GM12891 (cell line): Measurements from ENCODE around the gene COMMD4.

Experiments
- DNase-seq: peaks from one replicate; pipeline ENCODE4 v3.0.0; 2011; ENCODE audit warnings: low spot score; ENCODE audit not compliant: insufficient read length
- FAIRE-seq: peaks from 2 replicates; lab custom pipeline; 2011; peaks lifted over from hg19 to GRCh38; lab: Jason Lieb, UNC
- PAX5 ChIP-seq: IDR thresholded peaks from 2 replicates; pipeline ENCODE4 v1.6.1; 2011; ENCODE audit warnings: low read length, moderate library complexity, mild to moderate bottlenecking; ENCODE audit not compliant: insufficient read depth, severe bottlenecking
- POLR2A ChIP-seq: IDR thresholded peaks from 2 replicates; pipeline ENCODE4 v1.6.1; 2011; ENCODE audit warnings: low read depth, low read length, control low read depth
- POLR2AphosphoS5 ChIP-seq: IDR thresholded peaks from 2 replicates; pipeline ENCODE4 v1.6.1; 2011; ENCODE audit warnings: low read depth, low read length, control low read depth
- POU2F2 ChIP-seq: IDR thresholded peaks from 2 replicates; pipeline ENCODE4 v1.6.1; 2011; ENCODE audit warnings: low read depth, mild to moderate bottlenecking, control low read depth, low read length, moderate library complexity
- SPI1 ChIP-seq: IDR thresholded peaks from 2 replicates; pipeline ENCODE4 v1.6.1; 2011; ENCODE audit warnings: low read depth, low read length, control low read depth
- TAF1 ChIP-seq: IDR thresholded peaks from 2 replicates; pipeline ENCODE4 v1.6.1; 2011; ENCODE audit warnings: low read depth, low read length, control low read depth

Gene COMMD4

GRCh38 chr15:75349851-75350588 is 14.2 kb downstream of the COMMD4 start:
- peak; percentile 68 for DNase-seq
- FAIRE-seq: peak; percentile 99
- peak; percentile 90 for TF ChIP-seq POU2F2
- TF ChIP-seq PAX5: peak; percentile 10
- no peak; the same call in none of the 2 replicates for TF ChIP-seq POLR2AphosphoS5
- TF ChIP-seq SPI1: peak; percentile 77
- no peak for TF ChIP-seq POLR2A
- no peak for TF ChIP-seq TAF1

GRCh38 chr15:75350601-75351361 is 14.9 kb downstream of the COMMD4 start:
- TF ChIP-seq POU2F2 (no peak), TAF1 (no peak), PAX5 (no peak), SPI1 (no peak), POLR2A (no peak), POLR2AphosphoS5 (no peak)
- FAIRE-seq: peak; percentile 51

GRCh38 chr15:75352186-75353080 is 16.6 kb downstream of the COMMD4 start:
- DNase-seq (no peak), FAIRE-seq (no peak)

More at GRCh38 chr15:75350601-75351361, 14.9 kb downstream of the COMMD4 start:
- no peak for DNase-seq

GRCh38 chr15:75353604-75354003 is 17.7 kb downstream of the COMMD4 start:
- no peak for TF ChIP-seq TAF1
- no peak for TF ChIP-seq POLR2A
- 0 out of 2 replicates have a peak, but pooled peaks have one; percentile 35 for TF ChIP-seq POLR2AphosphoS5
- TF ChIP-seq PAX5: no peak
- TF ChIP-seq POU2F2: no peak
- TF ChIP-seq SPI1: no peak
- DNase-seq: no peak
- FAIRE-seq: no peak

More at GRCh38 chr15:75352186-75353080, 16.6 kb downstream of the COMMD4 start:
- TF ChIP-seq POU2F2 (no peak), POLR2A (no peak), POLR2AphosphoS5 (no peak), PAX5 (no peak), TAF1 (no peak), SPI1 (no peak)

- FAIRE-seq (no peak), DNase-seq (no peak)
- no peak for TF ChIP-seq POLR2A
- TF ChIP-seq SPI1: no peak
- TF ChIP-seq PAX5: no peak
Observed at GRCh38 chr15:75354454-75354853, 18.6 kb downstream of the COMMD4 start.

- no peak for DNase-seq
- TF ChIP-seq TAF1 (no peak), SPI1 (no peak), POLR2A (no peak), POLR2AphosphoS5 (no peak), POU2F2 (no peak), PAX5 (no peak)
Observed at GRCh38 chr15:75355369-75355768, 19.5 kb downstream of the COMMD4 start.

GRCh38 chr15:75356006-75356405 is 20.1 kb downstream of the COMMD4 start:
- no peak for FAIRE-seq

More at GRCh38 chr15:75355369-75355768, 19.5 kb downstream of the COMMD4 start:
- FAIRE-seq: no peak

GRCh38 chr15:75356517-75356916 is 20.7 kb downstream of the COMMD4 start:
- FAIRE-seq (no peak), DNase-seq (no peak)
- TF ChIP-seq POU2F2: no peak

More at GRCh38 chr15:75356006-75356405, 20.1 kb downstream of the COMMD4 start:
- no peak for TF ChIP-seq POU2F2
- TF ChIP-seq POLR2A: no peak
- TF ChIP-seq POLR2AphosphoS5: no peak
- no peak for TF ChIP-seq SPI1
- no peak for TF ChIP-seq PAX5
- no peak for TF ChIP-seq TAF1
- DNase-seq: peak; percentile 17

- FAIRE-seq (no peak), DNase-seq (no peak)
- no peak for TF ChIP-seq POLR2AphosphoS5
- no peak for TF ChIP-seq TAF1
- no peak for TF ChIP-seq POLR2A
- no peak for TF ChIP-seq SPI1
- TF ChIP-seq PAX5: no peak
- TF ChIP-seq POU2F2: no peak
Observed at GRCh38 chr15:75357976-75358673, 22.3 kb downstream of the COMMD4 start.
